HCT116 (cell line): ENCODE data around the gene ATL2. TPM values are rescaled to one million over a fixed set of nuclear protein-coding genes. Genes with fewer than 3 reads are reported as not detected.
A peak's percentile ranks its signal among the peaks of the same experiment; 100 is the strongest.

Source experiments
- ATAC-seq: fragments of 200-7000 bp; cut with Tn5 transposase; 2 replicates; pipeline ENCODE4 v1.9.1; 2020; ENCODE audit warnings: mild to moderate bottlenecking, moderate library complexity
- BruUV-seq: library from RNA; stranded (reverse); fragments of 400-500 nt; replicated peaks from 2 replicates; lab custom pipeline; 2021; lab: Mats Ljungman, UMichigan
- CTCF ChIA-PET: fragments of 300-600 bp; sonication (Branson Sonifier 250); formaldehyde crosslinking; loops from one replicate; lab custom pipeline; 2021; ENCODE audit warnings: antibody characterized with exemption; lab: Charles Lee
- POLR2A ChIA-PET: fragments of 300-600, 350-600 bp; sonication (Branson Sonifier 250); formaldehyde crosslinking; loops from one replicate; lab custom pipeline; 2021; ENCODE audit warnings: antibody characterized with exemption; lab: Charles Lee
- RAD21 ChIA-PET, 2 experiments: fragments of 300-600 bp; sonication (Branson Sonifier 250); formaldehyde crosslinking; loops; one replicate each; lab custom pipeline; 2023; ENCODE audit warnings: low total read pairs in 2 of 2; ENCODE audit not compliant: uncharacterized antibody in 2 of 2, unreplicated experiment in 2 of 2, low non-redundant PET in 1 of 2; lab: Charles Lee
- DNase-seq: peaks from one replicate; pipeline ENCODE4 v3.0.0-alpha.2; 2010; ENCODE audit warnings: low read depth, low spot score
- H2AFZ ChIP-seq: fragments of 200-600 bp; shearing (Covaris generic), sonication (generic); 2 replicates; pipeline ENCODE4 v1.6.1; 2017; ENCODE audit warnings: low read depth, mixed run types, mixed read lengths, antibody characterized with exemption, low read length; ENCODE audit not compliant: poor library complexity, severe bottlenecking
- H3K27ac ChIP-seq: 2 replicates; pipeline ENCODE4 v1.5.1; 2012; ENCODE audit warnings: low read depth, low read length
- H3K27me3 ChIP-seq: fragments of 200-600 bp; sonication (generic); 2 replicates; pipeline ENCODE4 v1.6.1; 2016; ENCODE audit warnings: mixed run types, low read length, mixed read lengths; ENCODE audit not compliant: insufficient read depth
- H3K36me3 ChIP-seq, 2 experiments: fragments of 200-500 bp in 1 of 2; fragments of 200-600 bp in 1 of 2; sonication (Bioruptor generic) in 1 of 2; sonication (generic) in 1 of 2; 2 replicates each; pipeline versions ENCODE4 v1.5.1 to v1.6.1; 2014 to 2016; ENCODE audit warnings: low read length in 2 of 2, inconsistent platforms in 1 of 2, mixed read lengths in 1 of 2, mixed run types in 1 of 2; ENCODE audit not compliant: insufficient read depth in 2 of 2, control insufficient read depth in 1 of 2
- H3K4me1 ChIP-seq, 2 experiments: fragments of 200-600 bp in 1 of 2; sonication (generic) in 1 of 2; 2 replicates each; pipeline versions ENCODE4 v1.5.1 to v1.6.1; 2012 to 2017; ENCODE audit warnings: low read length in 2 of 2, inconsistent platforms in 1 of 2, mild to moderate bottlenecking in 1 of 2, mixed read lengths in 1 of 2, mixed run types in 1 of 2, moderate library complexity in 1 of 2; ENCODE audit not compliant: insufficient read depth in 2 of 2, control insufficient read depth in 1 of 2
- H3K4me2 ChIP-seq: fragments of 200-600 bp; sonication (generic); 2 replicates; pipeline ENCODE4 v1.6.1; 2017; ENCODE audit warnings: mixed run types, low read length, mixed read lengths
- H3K4me3 ChIP-seq, 2 experiments: fragments of 200-600 bp in 1 of 2; sonication (generic) in 1 of 2; replicated peaks in 1 of 2; 2 replicates each; pipeline ENCODE4 v1.5.1; 2011 to 2016; ENCODE audit warnings: low read length in 2 of 2, control low read depth in 1 of 2, low read depth in 1 of 2, mild to moderate bottlenecking in 1 of 2, mixed read lengths in 1 of 2, mixed run types in 1 of 2
- H3K79me2 ChIP-seq: fragments of 200-600 bp; sonication (generic); 2 replicates; pipeline ENCODE4 v1.6.1; 2017; ENCODE audit warnings: mild to moderate bottlenecking, mixed run types, low read length, moderate library complexity, mixed read lengths; ENCODE audit not compliant: insufficient read depth
- H3K9ac ChIP-seq: fragments of 200-600 bp; sonication (generic); 2 replicates; pipeline ENCODE4 v1.6.1; 2016; ENCODE audit warnings: low read length, mixed read lengths
- H3K9me2 ChIP-seq: fragments of 200-600 bp; sonication (generic), shearing (Covaris generic); 2 replicates; pipeline ENCODE4 v1.6.1; 2017; ENCODE audit warnings: mixed run types, mild to moderate bottlenecking, moderate library complexity; ENCODE audit not compliant: insufficient read depth
- H3K9me3 ChIP-seq, 2 experiments: fragments of 200-500 bp in 1 of 2; fragments of 200-600 bp in 1 of 2; sonication (Bioruptor generic) in 1 of 2; sonication (generic) in 1 of 2; 2 replicates each; pipeline ENCODE4 v1.6.1; 2014 to 2017; ENCODE audit warnings: low read length in 2 of 2, mixed read lengths in 2 of 2, inconsistent platforms in 1 of 2, low read depth in 1 of 2, mild to moderate bottlenecking in 1 of 2, mixed run types in 1 of 2, moderate library complexity in 1 of 2; ENCODE audit not compliant: control insufficient read depth in 1 of 2, insufficient read depth in 1 of 2
- H4K20me1 ChIP-seq: fragments of 200-600 bp; sonication (generic), shearing (Covaris generic); 2 replicates; pipeline ENCODE4 v1.6.1; 2017; ENCODE audit warnings: mixed run types, mild to moderate bottlenecking, moderate library complexity; ENCODE audit not compliant: insufficient read depth
- CBX3 ChIP-seq: IDR thresholded peaks from 2 replicates; pipeline ENCODE4 v1.6.1; 2012; ENCODE audit warnings: low read depth
- FOSL1 ChIP-seq: IDR thresholded peaks from 2 replicates; pipeline ENCODE4 v1.6.1; 2012; ENCODE audit warnings: low read depth
- JUND ChIP-seq: IDR thresholded peaks from 2 replicates; pipeline ENCODE4 v1.6.1; 2012
- RAD21 ChIP-seq: IDR thresholded peaks from 2 replicates; pipeline ENCODE4 v1.6.1; 2012; ENCODE audit warnings: low read depth, mild to moderate bottlenecking
- SIN3A ChIP-seq: IDR thresholded peaks from 2 replicates; pipeline ENCODE4 v1.6.1; 2012; ENCODE audit warnings: low read depth
- SP1 ChIP-seq: IDR thresholded peaks from 2 replicates; pipeline ENCODE4 v1.6.1; 2012; ENCODE audit warnings: low read depth
- ZFX ChIP-seq: fragments of 450-650 bp; IDR thresholded peaks from 2 replicates; pipeline ENCODE4 v1.6.1; 2017
- intact Hi-C: fragments of 100-400 bp; cut with micrococcal nuclease; formaldehyde crosslinking; loops from 2 replicates; pipeline ENCODE4 v1.10.0; 2022
- total RNA-seq: library from RNA; stranded (reverse); gene quantifications from one replicate; pipeline ENCODE4 v1.2.1, GENCODE V29; 2021; ENCODE audit not compliant: unreplicated experiment
- TF ChIP-seq, protein P1 (sequence below): IDR thresholded peaks from 2 replicates; pipeline ENCODE4 v1.6.1; 2012
- TF ChIP-seq, protein P2 (sequence below): IDR thresholded peaks from 2 replicates; pipeline ENCODE4 v1.6.1; 2011; ENCODE audit warnings: mild to moderate bottlenecking, low read length, moderate library complexity; ENCODE audit not compliant: insufficient replicate concordance; ENCODE audit errors: extremely low read depth
- TF ChIP-seq, protein P3 (sequence below), 3 experiments: fragments of 200-600 bp in 1 of 3; sonication (generic) in 1 of 3; IDR thresholded peaks in 2 of 3; conservative IDR thresholded peaks in 1 of 3; 2 replicates each; pipeline ENCODE4 v1.5.1; 2012 to 2017; ENCODE audit warnings: low read depth in 2 of 3, low read length in 2 of 3, antibody characterized with exemption in 1 of 3, borderline replicate concordance in 1 of 3, control low read depth in 1 of 3, mild to moderate bottlenecking in 1 of 3, mixed read lengths in 1 of 3, mixed run types in 1 of 3, moderate library complexity in 1 of 3; ENCODE audit not compliant: insufficient read depth in 1 of 3

Gene ATL2
- total RNA-seq, 1 experiment from 2014 or later: 80.7 TPM

- Histone ChIP-seq H3K9me2 (no peaks in the 10 kb centered on the region), H3K4me2 (peak overlapping the region; percentile 97), H3K27ac (peak overlapping the region; percentile 94), H3K36me3 (no peaks in the 10 kb centered on the region), H3K4me3 (peak overlapping the region; percentile 85 to 91), H3K4me1 (peaks cover 16 to 25% of the 10 kb centered on the region in 2 experiments), H3K9ac (peak overlapping the region; percentile 95), H4K20me1 (peaks cover 32% of the 10 kb centered on the region; the same call in 1 of the 2 replicates), H3K9me3 (no peaks in the 10 kb centered on the region), H3K79me2 (peaks cover 51% of the 10 kb centered on the region), H2AFZ (no peak overlapping the region), H3K27me3 (no peaks in the 10 kb centered on the region)
- intact Hi-C loops: loop anchor here (1.0 kb wide), 1 partner anchor 86 kb away; no protein-coding TSS in a partner anchor
- DNase-seq: peak; percentile 53
- peak; percentile 74 for ATAC-seq
- POLR2A ChIA-PET: interaction anchor here (0.8 to 1.5 kb wide), 5 partner anchors 13 to 375 kb away, joined by 3 to 5 read pairs (median 3); partner anchors contain the start of gene SRSF7
- RAD21 ChIA-PET: interaction anchor here (1.0 to 1.5 kb wide), 2 partner anchors 19 to 89 kb away, joined by 3 read pairs; no protein-coding TSS in a partner anchor
- no TSS peak for BruUV-seq
- TF ChIP-seq CBX3: no peak
- TF ChIP-seq, protein P1, sequence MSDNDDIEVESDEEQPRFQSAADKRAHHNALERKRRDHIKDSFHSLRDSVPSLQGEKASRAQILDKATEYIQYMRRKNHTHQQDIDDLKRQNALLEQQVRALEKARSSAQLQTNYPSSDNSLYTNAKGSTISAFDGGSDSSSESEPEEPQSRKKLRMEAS: peak; percentile 56; the same call in 1 of the 2 replicates
- TF ChIP-seq RAD21: peak; percentile 36
- TF ChIP-seq FOSL1: no peak
- TF ChIP-seq, protein P2, sequence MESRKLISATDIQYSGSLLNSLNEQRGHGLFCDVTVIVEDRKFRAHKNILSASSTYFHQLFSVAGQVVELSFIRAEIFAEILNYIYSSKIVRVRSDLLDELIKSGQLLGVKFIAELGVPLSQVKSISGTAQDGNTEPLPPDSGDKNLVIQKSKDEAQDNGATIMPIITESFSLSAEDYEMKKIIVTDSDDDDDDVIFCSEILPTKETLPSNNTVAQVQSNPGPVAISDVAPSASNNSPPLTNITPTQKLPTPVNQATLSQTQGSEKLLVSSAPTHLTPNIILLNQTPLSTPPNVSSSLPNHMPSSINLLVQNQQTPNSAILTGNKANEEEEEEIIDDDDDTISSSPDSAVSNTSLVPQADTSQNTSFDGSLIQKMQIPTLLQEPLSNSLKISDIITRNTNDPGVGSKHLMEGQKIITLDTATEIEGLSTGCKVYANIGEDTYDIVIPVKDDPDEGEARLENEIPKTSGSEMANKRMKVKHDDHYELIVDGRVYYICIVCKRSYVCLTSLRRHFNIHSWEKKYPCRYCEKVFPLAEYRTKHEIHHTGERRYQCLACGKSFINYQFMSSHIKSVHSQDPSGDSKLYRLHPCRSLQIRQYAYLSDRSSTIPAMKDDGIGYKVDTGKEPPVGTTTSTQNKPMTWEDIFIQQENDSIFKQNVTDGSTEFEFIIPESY: no peak
- no peak for TF ChIP-seq JUND
- TF ChIP-seq ZFX: peak; percentile 93
- no peak for TF ChIP-seq SP1
- TF ChIP-seq, protein P3, sequence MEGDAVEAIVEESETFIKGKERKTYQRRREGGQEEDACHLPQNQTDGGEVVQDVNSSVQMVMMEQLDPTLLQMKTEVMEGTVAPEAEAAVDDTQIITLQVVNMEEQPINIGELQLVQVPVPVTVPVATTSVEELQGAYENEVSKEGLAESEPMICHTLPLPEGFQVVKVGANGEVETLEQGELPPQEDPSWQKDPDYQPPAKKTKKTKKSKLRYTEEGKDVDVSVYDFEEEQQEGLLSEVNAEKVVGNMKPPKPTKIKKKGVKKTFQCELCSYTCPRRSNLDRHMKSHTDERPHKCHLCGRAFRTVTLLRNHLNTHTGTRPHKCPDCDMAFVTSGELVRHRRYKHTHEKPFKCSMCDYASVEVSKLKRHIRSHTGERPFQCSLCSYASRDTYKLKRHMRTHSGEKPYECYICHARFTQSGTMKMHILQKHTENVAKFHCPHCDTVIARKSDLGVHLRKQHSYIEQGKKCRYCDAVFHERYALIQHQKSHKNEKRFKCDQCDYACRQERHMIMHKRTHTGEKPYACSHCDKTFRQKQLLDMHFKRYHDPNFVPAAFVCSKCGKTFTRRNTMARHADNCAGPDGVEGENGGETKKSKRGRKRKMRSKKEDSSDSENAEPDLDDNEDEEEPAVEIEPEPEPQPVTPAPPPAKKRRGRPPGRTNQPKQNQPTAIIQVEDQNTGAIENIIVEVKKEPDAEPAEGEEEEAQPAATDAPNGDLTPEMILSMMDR (IDR thresholded peaks at IDR 0.05 in 2 of 3, conservative IDR thresholded peaks at IDR 0.05 in 1 of 3; ENCODE audit: borderline replicate concordance in 1 of 3, insufficient read depth in 1 of 3, low read depth in 2 of 3, low read length in 2 of 3): peak in 1 of 3 experiments; percentile 35; a peak in 2 of 6 replicates
- TF ChIP-seq SIN3A: peak; percentile 30; the same call in 1 of the 2 replicates
- CTCF ChIA-PET: interaction anchor here (0.9 to 1.6 kb wide), 6 partner anchors 10 to 131 kb away, joined by 4 to 7 read pairs (median 4); no protein-coding TSS in a partner anchor
These were observed 575 bp downstream of the ATL2 start for GRCh38 chr2:38376346-38377049.
